ENCODE data around the gene RAF1.

The RAF1 gene

DNA sequence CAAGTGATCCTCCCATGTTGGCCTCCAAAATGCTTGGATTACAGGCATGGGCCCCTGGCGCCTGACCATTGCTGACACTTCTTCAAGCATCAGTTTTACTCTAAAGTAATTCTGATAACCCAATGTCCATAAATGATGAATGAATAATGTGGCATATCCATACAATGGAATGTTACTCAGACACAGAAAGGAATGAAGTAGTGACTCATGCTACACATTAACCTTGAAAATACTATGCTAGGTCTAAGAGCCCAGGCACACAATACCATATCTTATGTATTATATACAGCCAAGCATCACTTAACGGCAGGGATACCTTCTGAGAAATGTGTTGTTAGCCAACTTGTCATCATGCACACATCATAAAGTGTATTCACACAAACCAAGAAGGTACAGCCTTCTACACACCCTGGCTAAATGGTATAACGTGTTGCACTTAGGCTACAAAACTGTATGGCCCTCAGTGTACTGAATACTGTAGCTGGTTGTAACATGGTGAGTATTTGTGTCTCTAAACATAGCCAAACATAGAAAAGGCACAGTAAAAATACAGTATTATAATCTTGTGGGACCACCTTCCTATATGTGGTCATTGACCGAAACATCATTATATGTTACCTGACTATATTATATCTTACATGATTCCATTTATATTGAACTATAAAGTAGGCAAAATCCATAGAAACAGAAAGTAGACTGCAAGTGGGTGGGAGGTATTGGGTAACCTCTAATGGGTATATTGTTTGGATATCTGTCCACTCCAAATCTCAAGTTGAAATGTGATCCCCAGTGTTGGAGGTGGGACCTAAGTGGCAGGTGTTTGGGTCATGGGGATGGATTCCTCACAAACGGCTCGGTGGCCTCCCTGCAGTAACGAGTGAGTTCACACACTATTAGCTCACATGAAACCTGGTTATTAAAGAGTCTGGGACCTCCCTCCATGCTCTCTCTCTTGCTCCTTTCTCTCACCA lies 75.6 kb downstream of the RAF1 start:
- peak; percentile 61 for DNase-seq

DNA sequence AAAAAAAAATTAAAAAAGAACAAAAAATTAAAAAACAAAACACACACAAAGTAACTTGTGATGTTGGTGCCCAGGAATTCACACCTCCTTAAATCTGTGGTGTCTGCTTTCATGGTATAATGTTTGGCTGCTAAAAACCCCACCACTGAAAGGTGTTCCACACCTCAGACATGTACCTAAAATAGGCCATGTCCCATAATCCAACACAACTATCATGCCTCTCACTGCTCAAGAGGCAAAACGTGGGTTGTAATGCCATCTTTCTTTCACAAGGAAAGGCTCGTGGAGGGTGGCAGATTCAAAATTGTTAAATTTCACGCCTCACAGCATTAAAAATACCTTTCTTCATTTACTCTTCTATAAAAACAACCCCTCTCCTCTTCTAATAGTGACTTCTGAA lies 77.5 kb downstream of the RAF1 start:
- DNase-seq: no peak

DNA sequence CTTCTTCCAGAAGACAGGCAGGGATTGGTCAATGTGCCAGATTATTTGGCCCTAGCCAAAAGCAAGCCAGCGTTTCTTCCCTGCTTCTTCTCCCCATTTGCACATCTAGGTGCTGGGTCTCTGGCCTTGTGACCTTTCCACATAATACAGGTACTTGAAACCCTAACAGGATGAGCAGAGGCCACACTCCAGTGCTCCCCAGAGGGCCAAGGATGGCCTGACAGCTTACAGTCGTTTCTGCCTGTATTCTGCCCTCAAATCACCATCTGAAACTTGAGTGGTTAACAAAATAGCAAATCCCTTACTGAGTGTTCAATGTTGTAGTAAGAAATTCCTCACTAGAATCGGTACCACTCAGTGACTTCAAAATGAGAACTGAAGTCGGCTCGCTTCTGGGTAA lies 77.9 kb downstream of the RAF1 start:
- no peak for DNase-seq

DNA sequence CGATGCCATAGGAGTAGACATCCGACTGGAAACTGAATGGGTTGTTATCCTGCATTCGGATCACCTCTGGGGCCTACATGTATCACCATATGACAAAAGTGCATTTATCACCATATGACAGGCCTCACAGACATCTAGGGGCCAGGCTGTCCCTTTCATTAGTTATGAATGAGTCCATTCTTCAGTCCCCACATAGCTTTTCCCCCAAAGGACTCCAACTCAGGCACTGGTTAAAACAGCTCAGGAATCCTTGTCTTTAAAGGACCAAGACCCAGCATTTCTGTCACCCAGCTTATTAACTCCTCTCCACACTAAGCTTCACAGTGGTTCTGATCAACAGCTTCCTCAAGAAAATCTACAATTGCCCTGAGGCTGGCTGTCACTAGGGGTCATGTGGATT lies 78.7 kb downstream of the RAF1 start:
- DNase-seq: no peak

DNA sequence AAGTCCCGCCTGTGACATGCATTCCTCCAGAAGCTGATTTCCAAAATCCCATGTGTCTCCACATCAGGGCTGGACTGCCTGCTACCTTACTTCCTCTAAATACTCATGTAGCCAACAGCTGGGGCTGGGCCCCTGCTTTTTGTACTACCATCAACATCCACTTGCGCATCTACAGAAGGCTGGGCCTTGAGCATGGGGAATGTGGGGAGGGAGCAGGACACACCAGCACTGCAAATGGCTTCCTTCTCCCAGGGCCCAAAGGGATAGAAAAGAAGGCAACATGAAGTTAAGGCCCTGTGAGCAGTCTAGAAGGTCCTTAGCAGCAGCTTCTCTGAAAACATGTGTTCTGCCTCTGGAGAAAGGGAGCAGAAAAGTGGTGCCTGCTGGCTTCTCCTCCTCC lies 79.8 kb downstream of the RAF1 start:
- DNase-seq: no peak

DNA sequence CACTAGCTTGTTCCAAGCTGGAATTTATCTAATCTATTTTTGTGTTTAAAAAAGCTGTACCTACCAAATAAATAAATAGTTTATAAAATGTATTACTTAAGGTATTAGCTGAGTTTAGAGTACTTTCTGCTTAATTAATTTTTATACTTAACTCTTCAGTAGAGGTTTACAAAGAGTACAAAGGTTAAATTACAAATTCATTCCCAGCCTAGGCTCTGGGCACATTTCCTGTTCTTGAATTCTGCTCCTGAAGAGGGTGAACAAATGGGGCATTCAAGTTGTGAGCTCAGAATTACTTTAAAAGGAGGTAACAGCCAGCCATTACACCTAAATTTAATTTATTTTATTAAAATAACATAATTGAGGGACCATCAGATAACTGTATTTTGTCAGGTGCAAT lies 80.6 kb downstream of the RAF1 start:
- DNase-seq: no peak

DNA sequence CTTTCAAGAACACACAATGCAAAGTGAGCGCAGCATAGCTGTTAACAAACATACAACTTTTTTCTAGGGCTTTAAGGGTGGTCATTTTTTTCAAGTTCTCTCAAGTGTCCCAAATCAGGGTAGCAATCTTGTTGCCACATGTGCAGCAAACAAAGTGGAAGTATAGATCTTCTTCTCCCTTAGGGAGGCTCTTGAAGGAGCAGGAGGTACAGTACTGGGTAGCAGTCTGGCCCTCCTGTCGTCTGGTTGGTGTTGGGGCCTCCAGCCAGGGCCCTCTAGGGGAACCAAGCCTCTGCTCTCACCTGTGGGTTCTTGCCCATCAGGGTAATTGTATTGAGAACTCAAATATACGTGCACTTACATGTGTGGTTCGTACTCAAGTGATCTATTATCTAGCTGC lies 81.2 kb downstream of the RAF1 start:
- DNase-seq: no peak

DNA sequence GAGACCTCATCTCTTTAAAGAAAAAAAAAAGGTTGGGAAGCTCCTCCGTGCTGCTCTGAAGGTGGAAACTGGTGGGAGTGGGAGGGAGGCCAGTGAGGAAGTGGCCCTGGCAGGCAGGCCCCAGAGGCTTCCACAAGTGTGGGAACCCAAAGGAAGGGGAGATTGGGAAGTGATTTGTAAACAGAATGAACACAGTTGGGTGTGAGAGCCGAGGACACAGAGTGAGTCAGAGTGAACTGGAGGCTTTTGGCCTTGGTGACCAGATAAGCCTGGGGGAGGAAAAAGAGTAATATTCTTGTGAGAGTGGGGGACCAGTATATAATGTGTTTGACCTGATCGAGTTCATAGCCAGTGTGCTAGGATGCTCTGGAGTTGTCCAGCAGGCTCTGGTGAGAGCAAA lies 84.0 kb downstream of the RAF1 start:
- DNase-seq: peak; percentile 66

DNA sequence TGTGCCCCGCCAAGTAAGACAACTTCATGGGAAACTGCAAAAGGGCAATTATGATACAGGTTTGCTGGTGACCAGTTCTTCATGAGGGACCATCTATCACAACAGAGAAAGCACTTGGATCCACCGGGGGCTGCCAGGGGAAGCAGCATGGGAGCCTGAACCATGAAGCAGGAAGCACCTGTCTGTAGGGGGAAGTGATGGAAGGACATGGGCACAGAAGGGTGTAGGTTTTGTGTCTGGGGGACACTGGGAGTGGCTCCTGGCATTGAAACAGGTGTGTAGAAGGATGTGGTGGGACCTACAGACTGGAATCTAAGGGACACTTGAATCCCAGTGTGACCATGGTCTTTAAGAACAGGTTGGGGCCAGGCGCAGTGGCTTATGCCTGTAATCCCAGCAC lies 84.5 kb downstream of the RAF1 start:
- no peak for DNase-seq

DNA sequence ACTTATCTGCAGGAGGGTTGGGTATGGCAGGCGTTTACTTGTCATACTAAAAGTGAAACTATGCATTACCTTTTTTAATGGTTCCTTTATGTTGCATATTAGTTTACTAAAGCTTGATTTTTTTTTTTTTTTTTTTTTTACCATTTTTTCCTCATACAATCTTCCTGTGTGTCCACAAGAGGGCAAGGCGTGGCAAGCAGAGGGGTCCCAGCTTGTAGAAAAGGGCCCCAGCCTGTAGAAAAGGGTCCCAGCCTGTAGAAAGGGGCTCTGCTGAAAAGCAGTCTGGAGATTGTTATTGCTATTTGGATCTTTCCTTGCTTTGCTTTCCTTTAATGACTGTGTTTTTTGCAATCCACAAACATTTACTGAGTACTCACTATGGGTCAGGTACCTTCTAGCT lies 85.2 kb downstream of the RAF1 start:
- DNase-seq: no peak

DNA sequence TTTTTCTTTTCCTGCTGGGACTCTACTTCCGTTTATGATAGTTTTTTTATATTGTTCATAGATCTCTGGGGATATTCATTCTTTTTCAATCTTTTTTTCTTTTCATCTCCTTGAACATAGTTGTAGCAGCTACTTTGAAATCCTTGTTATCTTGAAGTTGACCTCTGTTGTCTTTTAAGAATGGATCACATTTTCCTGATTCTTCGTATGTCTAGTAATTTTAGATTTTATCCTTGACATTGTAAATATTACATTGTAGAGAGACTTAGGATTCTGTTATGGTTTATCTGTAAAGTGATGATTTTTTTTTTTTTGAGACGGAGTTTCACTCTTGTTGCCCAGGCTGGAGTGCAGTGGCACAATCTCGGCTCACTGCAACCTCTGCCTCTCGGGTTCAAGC lies 86.5 kb downstream of the RAF1 start:
- DNase-seq: no peak

DNA sequence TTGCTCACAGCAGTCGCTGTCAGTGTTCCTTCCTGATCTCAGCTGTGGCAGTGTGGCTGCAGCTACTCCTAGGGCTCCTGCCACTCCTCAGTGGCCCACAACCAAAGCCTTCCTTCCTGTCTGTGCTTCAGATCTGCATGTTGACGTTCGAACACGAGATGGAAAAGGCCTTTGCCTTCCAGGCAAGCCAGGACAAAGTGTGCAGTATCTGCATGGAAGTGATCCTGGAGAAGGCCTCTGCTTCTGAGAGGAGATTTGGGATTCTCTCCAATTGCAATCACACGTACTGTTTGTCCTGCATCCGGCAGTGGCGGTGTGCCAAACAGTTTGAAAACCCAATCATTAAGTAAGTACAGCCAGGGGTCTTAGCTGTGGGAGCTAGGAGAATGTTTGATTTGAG lies 89.3 kb downstream of the RAF1 start:
- no peak for DNase-seq

DNA sequence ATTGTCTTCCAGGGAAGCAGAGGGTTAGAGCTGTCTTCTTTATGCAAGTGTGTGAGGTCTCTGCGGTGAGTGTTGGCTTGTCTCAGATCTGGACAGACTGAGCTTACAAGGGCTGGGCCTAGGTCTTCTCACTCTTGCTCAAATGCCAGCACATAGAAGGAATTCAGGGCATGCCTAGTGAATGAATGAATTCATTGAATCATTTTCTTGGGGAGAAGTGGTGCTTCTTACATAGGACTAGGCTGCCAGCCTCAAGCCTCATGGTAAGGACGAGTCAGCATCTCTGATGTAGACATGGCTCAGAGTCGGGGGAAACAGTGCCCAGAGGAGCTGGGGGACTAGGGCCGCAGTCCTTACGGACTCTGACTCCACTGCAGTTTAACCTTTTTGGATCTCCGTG lies 89.8 kb downstream of the RAF1 start:
- DNase-seq: peak; percentile 29

DNA sequence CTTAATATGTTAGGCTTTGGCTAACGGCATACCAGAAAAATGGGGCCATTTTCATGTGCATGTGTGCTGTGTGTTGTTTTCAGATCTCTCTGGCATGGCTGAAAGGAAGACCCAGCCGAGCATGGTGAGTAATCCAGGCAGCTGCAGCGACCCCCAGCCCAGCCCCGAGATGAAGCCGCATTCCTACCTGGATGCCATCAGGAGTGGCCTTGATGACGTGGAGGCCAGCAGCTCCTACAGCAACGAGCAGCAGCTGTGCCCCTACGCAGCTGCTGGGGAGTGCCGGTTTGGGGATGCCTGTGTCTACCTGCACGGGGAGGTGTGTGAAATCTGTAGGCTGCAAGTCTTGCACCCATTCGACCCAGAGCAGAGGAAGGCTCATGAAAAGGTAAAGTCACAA lies 91.9 kb downstream of the RAF1 start:
- DNase-seq: no peak

DNA sequence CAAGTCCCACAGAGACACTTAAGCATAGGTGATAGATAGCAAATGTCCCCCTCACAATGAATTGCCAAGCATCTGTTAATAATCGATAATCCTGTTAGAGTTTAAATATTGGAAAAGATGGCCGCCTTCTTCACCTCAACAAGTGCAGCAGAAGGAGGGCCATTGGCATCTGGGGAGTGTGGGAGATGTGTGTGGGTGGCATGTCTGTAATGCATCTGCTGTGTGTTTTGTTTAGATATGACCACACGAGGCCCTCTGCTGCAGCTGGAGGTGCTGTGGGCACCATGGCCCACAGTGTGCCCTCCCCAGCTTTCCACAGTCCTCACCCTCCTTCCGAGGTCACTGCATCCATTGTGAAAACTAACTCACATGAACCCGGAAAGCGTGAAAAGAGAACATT lies 94.1 kb downstream of the RAF1 start:
- DNase-seq: no peak

DNA sequence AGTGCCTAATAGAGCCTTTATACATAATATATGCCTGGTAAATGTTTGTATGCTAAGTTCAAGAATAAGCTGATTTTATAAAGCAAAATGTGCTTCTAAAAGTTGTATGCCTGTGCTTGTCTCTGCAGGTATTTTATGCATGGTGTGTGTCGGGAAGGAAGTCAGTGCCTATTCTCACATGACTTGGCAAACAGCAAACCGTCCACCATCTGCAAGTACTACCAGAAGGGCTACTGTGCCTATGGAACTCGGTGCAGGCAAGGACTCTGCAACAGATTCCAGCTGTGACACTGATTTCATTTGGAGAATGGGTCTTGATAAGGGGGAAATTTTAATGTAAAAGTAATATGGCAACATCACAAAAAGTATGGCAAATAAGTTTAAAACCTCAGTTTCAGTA lies 95.2 kb downstream of the RAF1 start:
- no peak for DNase-seq

DNA sequence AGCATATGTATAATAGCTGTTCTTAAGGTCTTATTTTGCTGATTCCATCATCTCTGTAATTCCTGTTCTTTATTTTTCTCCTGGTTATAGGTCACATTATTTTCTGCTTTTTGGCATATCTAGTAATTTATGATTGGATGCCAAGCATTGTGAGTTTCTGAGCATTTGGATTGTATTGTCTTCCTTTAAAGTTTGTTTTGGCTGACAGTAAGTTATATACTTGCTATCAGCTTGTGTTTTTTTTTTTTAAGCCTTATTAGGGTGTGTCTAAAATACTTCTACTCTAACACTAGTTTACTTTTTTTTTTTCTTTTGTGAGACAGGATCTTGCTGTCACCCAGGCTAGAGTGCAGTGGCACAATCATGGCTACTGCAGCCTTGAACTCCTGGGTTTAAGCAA lies 96.9 kb downstream of the RAF1 start:
- DNase-seq: no peak

DNA sequence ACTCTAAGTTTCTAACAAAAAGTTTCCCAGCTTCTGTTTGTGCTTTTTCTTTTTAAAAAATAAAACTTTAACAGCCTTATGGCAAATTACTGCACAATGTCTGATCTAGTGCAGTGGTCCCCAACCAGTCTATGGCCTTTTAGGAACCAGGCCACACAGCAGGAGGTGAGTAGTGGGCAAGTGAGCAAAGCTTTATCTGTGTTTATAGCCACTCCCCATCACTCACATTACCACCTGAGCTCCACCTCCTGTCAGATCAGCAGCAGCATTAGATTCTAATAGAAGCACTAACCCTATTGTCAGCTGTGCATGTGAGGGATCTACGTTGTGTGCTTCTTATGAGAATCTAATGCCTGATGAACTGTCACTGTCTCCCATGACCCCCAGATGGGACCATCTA lies 101.5 kb downstream of the RAF1 start:
- DNase-seq: no peak

DNA sequence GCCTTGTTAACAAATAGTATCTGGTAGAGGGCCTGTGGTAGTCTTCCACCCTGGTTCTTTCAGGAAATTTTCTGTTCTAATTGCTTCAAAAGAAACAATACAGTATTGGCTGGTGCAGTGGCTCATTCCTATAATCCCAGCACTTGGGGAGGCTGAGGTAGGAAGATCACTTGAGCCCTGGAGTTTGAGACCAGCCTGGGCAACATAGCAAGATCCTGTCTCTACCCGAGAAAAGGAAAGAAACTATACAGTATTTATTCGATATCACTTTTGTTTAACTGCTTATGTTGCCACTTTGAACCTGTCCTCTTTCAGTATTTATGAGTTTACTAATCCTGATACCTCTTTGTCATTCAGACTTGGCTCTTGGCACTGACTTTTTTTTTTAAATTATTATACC lies 102.5 kb downstream of the RAF1 start:
- no peak for DNase-seq

DNA sequence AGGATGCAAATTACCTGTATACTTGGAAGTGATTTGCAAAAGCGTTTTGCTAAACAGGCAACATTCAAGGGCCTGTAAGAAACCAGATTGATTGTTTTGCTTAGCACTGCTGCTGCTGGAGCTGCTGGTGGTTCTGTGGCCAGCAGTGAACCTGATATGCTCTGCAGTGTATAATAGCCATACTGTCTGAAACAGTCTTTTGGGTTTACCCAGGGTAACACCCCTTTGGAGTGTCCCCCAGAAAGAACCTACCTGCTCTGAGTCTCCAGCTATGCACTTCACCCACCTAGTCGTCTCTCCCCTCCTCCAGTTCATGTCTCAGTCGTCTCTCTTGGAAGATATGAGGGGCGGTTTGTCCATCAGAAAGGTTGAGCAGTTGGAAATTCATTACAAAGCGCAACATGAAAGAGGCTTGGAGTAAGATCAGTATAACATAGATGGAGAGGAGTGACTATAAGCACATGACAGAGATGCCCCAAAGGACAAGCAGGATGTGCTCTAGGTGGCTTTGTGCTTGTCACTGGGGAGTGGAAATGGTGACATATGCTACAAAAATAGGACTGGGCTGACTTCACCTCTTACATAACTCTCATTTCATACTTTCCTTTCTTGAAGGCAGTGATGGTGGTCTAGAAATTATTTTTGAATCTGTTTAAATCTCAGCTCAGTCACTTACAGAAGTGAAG lies 103.3 kb downstream of the RAF1 start:
- DNase-seq: no peak

DNA sequence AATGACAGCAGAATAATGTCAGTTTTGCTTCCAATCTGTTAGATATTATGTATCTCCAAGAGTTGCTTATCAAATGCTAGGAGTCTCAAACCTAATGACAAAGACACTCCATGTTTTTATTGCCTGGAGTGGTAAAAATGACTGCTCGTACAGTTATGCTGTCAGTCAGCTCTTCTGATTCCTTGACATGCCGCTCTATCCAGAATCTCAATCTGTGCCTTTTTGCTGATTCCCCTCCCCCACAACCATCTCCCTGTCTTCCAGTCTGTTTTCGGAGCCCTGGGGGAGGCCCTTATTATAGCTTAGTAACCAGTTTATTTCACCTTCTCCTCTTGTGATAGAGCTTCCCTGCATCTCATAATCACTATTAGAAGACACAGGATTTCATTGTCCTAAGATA lies 104.4 kb downstream of the RAF1 start:
- DNase-seq: no peak

DNA sequence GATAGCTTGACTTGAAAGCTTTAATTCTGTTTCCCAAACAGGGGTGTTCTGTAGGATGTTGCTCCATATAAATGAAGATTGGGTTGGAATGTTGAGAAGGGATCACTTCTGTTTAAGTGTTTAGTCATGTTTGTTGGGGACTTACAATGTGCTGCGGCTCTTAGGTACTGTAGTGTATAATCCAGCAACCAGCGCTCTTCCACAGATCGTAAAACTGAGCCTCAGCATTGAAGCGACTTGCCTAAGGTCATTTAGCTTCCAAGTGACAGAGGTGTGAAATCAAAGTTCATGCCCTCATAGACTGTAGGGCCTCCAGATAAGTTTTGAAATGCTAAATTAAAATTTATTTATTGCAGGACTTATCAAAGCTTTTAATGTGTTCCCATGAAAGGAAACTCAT lies 105.2 kb downstream of the RAF1 start:
- no peak for DNase-seq

DNA sequence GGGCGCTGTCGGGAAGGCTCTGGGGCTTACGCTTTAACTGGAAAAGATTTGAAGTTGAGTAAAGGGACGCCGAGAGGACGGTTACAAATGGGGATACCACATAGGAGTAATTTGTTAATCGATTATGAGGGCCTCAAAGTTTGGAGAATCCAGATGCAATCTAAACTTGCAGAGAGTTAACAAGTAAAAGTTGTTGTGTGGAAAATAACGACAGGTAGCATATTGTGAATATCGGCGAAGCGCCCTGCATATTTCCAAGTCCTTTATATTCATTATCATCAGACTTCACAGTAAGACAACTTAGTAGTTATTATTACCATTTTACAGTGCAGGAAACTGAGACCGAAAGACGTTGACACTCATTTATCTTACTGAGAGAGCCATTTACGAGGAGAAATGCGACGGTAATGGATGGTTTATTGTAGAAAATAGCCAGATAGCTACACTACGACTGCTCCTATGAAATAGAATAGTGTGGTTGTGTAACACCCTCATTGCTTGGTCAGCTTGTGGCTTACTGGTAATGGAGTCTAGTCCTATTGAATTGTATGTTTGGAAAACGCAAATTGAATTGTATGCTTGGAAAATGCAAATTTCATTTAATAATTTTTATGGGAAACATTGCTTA lies 106.3 kb downstream of the RAF1 start:
- peak; percentile 36 for DNase-seq

All from EL (cell line).